GM12874 (cell line): Measurements from ENCODE around the gene GTSF1L.

ENCODE experiments used
- CTCF ChIP-seq: IDR thresholded peaks from 2 replicates; pipeline ENCODE4 v1.5.1; 2011; ENCODE audit warnings: low read depth, mild to moderate bottlenecking, control low read depth, low read length, moderate library complexity; ENCODE audit not compliant: insufficient read depth

GTSF1L gene

DNA sequence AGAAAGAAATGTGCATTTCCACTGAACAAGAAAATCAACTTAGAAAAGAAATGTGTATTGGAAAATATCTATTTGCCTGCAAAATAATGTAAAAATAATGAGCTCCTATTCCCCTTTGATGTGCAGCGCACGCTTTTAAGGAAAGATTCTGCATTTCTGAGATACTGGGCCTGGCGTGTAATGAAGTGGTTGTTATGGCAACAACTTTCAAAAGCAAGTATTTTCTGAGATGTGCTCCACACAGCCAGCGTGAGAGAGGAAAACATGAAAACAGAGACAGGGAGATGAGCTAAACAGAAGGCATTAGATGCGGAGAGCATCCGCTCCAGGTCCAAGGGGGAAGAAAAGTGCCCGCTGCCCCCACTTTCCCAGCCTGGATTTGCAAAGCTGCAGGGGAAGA, 39.1 kb upstream of the GTSF1L start:
- no peak for TF ChIP-seq CTCF

DNA sequence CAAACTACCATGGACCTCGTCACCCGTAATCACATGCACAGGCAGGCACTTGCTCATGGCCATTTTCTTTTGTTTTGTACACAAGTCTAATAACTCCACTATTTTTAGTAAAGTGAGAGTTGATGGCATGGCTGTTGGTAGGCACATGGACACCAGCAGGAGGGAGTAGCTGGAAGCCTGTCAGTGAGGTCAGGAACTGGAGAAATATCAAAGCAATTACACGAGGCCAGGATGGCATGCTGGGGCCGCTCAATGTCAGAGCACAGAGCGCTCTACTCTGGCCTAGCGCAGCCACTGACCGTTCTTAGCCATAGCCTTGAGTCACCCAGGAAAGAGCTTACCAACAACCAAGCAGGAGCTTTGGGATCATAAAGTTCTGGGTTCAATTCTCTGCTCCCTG, 36.1 kb upstream of the GTSF1L start:
- no peak for TF ChIP-seq CTCF

- no peak for TF ChIP-seq CTCF
Measured at GRCh38 chr20:43761386-43762340, 34.9 kb upstream of the GTSF1L start.

DNA sequence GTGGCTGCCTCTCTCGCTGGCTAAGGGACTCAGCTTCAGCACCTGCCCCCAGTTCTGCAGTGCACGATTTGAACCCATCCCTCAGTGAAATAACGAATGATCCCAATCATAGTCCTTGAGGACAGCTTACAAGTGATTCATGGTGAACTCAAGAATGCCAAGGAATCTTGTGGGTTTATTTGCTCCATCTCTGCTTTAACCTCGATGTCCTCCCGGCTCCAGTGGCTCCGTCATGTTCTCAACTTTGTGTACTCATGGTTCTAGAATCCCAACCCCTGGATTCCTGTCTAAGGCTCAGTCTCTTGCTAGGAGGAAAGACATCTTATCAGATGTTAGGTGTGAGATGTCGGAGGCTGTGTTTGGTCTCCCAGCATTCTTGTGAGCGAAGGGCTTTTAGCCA, 29.0 kb upstream of the GTSF1L start:
- TF ChIP-seq CTCF, result no peak

DNA sequence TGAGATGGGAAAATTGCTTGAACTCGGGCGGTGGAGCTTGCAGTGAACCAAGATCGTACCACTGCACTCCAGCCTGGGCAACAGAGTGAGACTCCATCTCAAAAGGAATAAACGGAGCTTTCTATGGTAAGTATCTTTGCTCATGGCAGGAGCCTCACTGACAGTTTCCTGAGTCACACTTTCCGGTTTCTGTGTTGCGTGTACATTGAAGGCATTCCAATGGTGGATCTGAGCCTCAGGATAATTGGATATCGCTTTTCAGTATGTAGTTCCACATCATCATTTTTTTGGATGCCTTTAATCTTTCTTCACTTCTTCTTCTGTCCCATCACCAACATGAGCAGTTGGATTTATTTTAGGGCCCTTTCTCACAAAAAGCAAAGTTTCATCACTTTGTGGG, 28.6 kb upstream of the GTSF1L start:
- no peak for TF ChIP-seq CTCF

GRCh38 chr20:43752561-43753301, 25.9 kb upstream of the GTSF1L start:
- TF ChIP-seq CTCF, result no peak

- TF ChIP-seq CTCF, result no peak
Measured at GRCh38 chr20:43752051-43752360, 25.2 kb upstream of the GTSF1L start.
